Mesendoderm (in vitro differentiated cells): Measurements from ENCODE around the gene ZNF217.
"Not testable (repeated sequence)": the region's sequence is repeated elsewhere in the genome, so short reads cannot be mapped to it uniquely, and the experiment has no call there.

ENCODE experiments used
- DNase-seq: peaks from one replicate; pipeline ENCODE4 v3.0.0; 2013
- H2AK5ac ChIP-seq: 2 replicates; pipeline ENCODE4 v1.6.1; 2013; ENCODE audit warnings: low read length, inconsistent platforms
- H2BK120ac ChIP-seq: 2 replicates; pipeline ENCODE4 v1.6.1; 2013; ENCODE audit warnings: low read depth, mild to moderate bottlenecking, low read length, moderate library complexity, mixed read lengths
- H2BK15ac ChIP-seq: replicated peaks from 2 replicates; pipeline ENCODE4 v1.6.1; 2013; ENCODE audit warnings: low read depth, mild to moderate bottlenecking, moderate library complexity
- H2BK5ac ChIP-seq: 2 replicates; pipeline ENCODE4 v1.6.1; 2013; ENCODE audit warnings: low read length, inconsistent platforms
- H3K18ac ChIP-seq: 2 replicates; pipeline ENCODE4 v1.6.1; 2013; ENCODE audit warnings: mild to moderate bottlenecking, low read length, mixed read lengths
- H3K23ac ChIP-seq: one replicate; pipeline ENCODE4 v1.6.1; 2013; ENCODE audit warnings: low read length
- H3K27ac ChIP-seq: 2 replicates; pipeline ENCODE4 v1.5.1; 2013; ENCODE audit warnings: low read depth, mild to moderate bottlenecking, inconsistent platforms, low read length, moderate library complexity
- H3K27me3 ChIP-seq: 2 replicates; pipeline ENCODE4 v1.6.1; 2013; ENCODE audit warnings: low read length, control low read depth, mild to moderate bottlenecking, inconsistent platforms; ENCODE audit not compliant: insufficient read depth, poor library complexity
- H3K36me3 ChIP-seq: 2 replicates; pipeline ENCODE4 v1.6.1; 2013; ENCODE audit warnings: low read length, inconsistent platforms; ENCODE audit not compliant: control insufficient read depth, insufficient read depth
- H3K4ac ChIP-seq: one replicate; pipeline ENCODE4 v1.6.1; 2013; ENCODE audit warnings: low read depth, mild to moderate bottlenecking, low read length, moderate library complexity
- H3K4me1 ChIP-seq: 2 replicates; pipeline ENCODE4 v1.6.1; 2013; ENCODE audit warnings: low read depth, low read length, inconsistent platforms; ENCODE audit not compliant: control insufficient read depth
- H3K4me2 ChIP-seq: 2 replicates; pipeline ENCODE4 v1.6.1; 2013; ENCODE audit warnings: low read length
- H3K4me3 ChIP-seq: 2 replicates; pipeline ENCODE4 v1.5.1; 2013; ENCODE audit warnings: mild to moderate bottlenecking, low read length
- H3K56ac ChIP-seq: one replicate; pipeline ENCODE4 v1.6.1; 2013; ENCODE audit warnings: low read length
- H3K79me1 ChIP-seq: 2 replicates; pipeline ENCODE4 v1.6.1; 2013; ENCODE audit warnings: low read length, inconsistent platforms
- H3K79me2 ChIP-seq: 2 replicates; pipeline ENCODE4 v1.6.1; 2013; ENCODE audit warnings: mild to moderate bottlenecking, low read length; ENCODE audit not compliant: control insufficient read depth, insufficient read depth
- H3K9ac ChIP-seq: 2 replicates; pipeline ENCODE4 v1.6.1; 2013; ENCODE audit warnings: low read length, inconsistent platforms
- H4K5ac ChIP-seq: one replicate; pipeline ENCODE4 v1.6.1; 2013; ENCODE audit warnings: low read length
- H4K8ac ChIP-seq: one replicate; pipeline ENCODE4 v1.6.1; 2013; ENCODE audit warnings: low read depth, mild to moderate bottlenecking, control low read depth, low read length, moderate library complexity
- WGBS: extraction: QIAGEN DNeasy Blood & Tissue Kit; methylation state at CpG from one replicate; pipeline ENCODE4 v1.1.7; 2013; ENCODE audit warnings: low lambda C conversion rate, missing lambda C conversion rate; ENCODE audit not compliant: insufficient coverage; ENCODE audit errors: extremely low coverage; 5-methylcytosine and 5-hydroxymethylcytosine counted together

The ZNF217 gene

GRCh38 chr20:53628076-53628475 is 34.4 kb upstream of the ZNF217 start:
- Histone ChIP-seq H2BK120ac (no peak overlapping the region), H3K36me3 (no peaks in the 10 kb centered on the region), H3K4ac (no peak overlapping the region), H3K4me3 (no peak overlapping the region), H3K23ac (no peak overlapping the region), H4K5ac (no peak overlapping the region), H3K27me3 (no peaks in the 10 kb centered on the region), H3K79me1 (no peaks in the 10 kb centered on the region), H4K8ac (no peak overlapping the region), H3K9ac (no peak overlapping the region), H3K56ac (no peak overlapping the region), H3K27ac (no peak overlapping the region), H3K79me2 (no peaks in the 10 kb centered on the region), H2BK5ac (no peak overlapping the region), H3K4me1 (no peaks in the 10 kb centered on the region), H3K18ac (no peak overlapping the region), H3K4me2 (no peak overlapping the region), H2BK15ac (no peak overlapping the region), H2AK5ac (no peak overlapping the region)
- no peak for DNase-seq
- no CpG with 5 or more reads among the region's 6 CpGs for WGBS

DNA sequence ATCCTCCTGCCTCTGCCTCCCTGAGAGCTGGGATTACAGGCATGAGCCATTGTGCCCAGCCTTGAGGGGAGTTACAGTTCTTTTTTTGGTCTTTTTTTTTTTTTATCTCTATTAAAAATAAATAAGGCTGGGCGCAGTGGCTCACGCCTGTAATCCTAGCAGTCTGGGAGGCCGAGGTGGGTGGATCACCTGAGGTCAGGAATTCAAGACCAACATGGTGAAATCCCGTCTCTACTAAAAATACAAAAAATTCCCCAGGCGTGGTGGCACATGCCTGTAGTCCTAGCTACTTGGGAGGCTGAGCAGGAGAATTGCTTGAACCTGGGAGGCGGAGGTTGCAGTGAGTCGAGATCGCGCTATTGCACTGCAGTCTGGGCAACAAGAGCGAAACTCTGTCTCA is 33.4 kb upstream of the ZNF217 start:
- not testable (repeated sequence) for H3K36me3 ChIP-seq, H3K4ac ChIP-seq, H2AK5ac ChIP-seq, H3K79me2 ChIP-seq, H3K4me2 ChIP-seq, H3K79me1 ChIP-seq, H4K5ac ChIP-seq, H3K27ac ChIP-seq, H3K27me3 ChIP-seq, H3K18ac ChIP-seq, H4K8ac ChIP-seq, H3K4me3 ChIP-seq, H3K56ac ChIP-seq, H3K9ac ChIP-seq, H3K4me1 ChIP-seq, H2BK120ac ChIP-seq, H3K23ac ChIP-seq, H2BK5ac ChIP-seq, H2BK15ac ChIP-seq, DNase-seq
- no CpG with 5 or more reads among the region's 10 CpGs for WGBS

DNA sequence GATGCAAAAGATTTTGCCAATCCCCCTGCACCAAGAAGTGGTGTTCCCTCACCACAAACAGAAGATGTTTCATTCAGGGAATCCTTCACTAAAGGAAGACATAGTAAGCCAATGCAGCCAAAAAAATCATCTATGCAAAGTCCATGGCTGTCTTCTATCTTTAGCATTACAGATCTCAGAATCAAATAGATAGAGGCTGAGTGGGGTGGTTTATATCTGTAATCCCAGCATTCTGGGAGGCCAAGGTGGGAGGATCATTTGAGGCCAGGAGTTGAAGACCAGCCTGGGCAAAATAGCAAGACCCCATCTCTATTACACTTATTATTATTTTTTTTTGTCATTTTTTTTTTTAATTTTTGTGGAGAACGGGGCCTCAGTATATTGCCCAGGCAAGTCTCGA is 32.9 kb upstream of the ZNF217 start:
- Histone ChIP-seq H4K8ac (no peak overlapping the region), H3K18ac (no peak overlapping the region), H4K5ac (no peak overlapping the region), H3K36me3 (no peaks in the 10 kb centered on the region), H2BK5ac (no peak overlapping the region), H2AK5ac (no peak overlapping the region), H3K27me3 (no peaks in the 10 kb centered on the region), H2BK15ac (no peak overlapping the region), H3K56ac (no peak overlapping the region), H3K4me1 (peaks cover 5% of the 10 kb centered on the region), H3K23ac (no peak overlapping the region), H2BK120ac (no peak overlapping the region), H3K4me3 (no peak overlapping the region), H3K79me2 (no peaks in the 10 kb centered on the region), H3K9ac (no peak overlapping the region), H3K4ac (no peak overlapping the region), H3K4me2 (no peak overlapping the region), H3K27ac (no peak overlapping the region), H3K79me1 (no peaks in the 10 kb centered on the region)
- no peak for DNase-seq
- WGBS = no CpG with 5 or more reads among the region's 2 CpGs

GRCh38 chr20:53625311-53626129 is 31.9 kb upstream of the ZNF217 start:
- WGBS = no CpG with 5 or more reads among the region's 9 CpGs
- Histone ChIP-seq H3K4me1 (peaks cover 6% of the 10 kb centered on the region), H4K8ac (no peak overlapping the region), H2BK5ac (no peak overlapping the region), H3K23ac (no peak overlapping the region), H4K5ac (no peak overlapping the region), H3K4me3 (no peak overlapping the region), H2BK15ac (peak overlapping the region; percentile 57), H2BK120ac (no peak overlapping the region), H3K27ac (no peak overlapping the region), H3K9ac (no peak overlapping the region), H2AK5ac (no peak overlapping the region), H3K4ac (no peak overlapping the region), H3K27me3 (no peaks in the 10 kb centered on the region), H3K18ac (no peak overlapping the region), H3K36me3 (no peaks in the 10 kb centered on the region), H3K56ac (no peak overlapping the region), H3K79me1 (no peaks in the 10 kb centered on the region), H3K4me2 (no peak overlapping the region), H3K79me2 (no peaks in the 10 kb centered on the region)
- DNase-seq = no peak

GRCh38 chr20:53624927-53625250 is 31.2 kb upstream of the ZNF217 start:
- not testable (repeated sequence) for H3K27me3 ChIP-seq, H4K8ac ChIP-seq, H3K79me2 ChIP-seq, DNase-seq, H2AK5ac ChIP-seq, H3K27ac ChIP-seq, H3K23ac ChIP-seq, H3K4me2 ChIP-seq, H3K4me1 ChIP-seq, H3K56ac ChIP-seq, H2BK120ac ChIP-seq, H4K5ac ChIP-seq, H3K9ac ChIP-seq, H3K79me1 ChIP-seq, H2BK15ac ChIP-seq, H3K18ac ChIP-seq, H2BK5ac ChIP-seq, H3K4ac ChIP-seq, H3K4me3 ChIP-seq, H3K36me3 ChIP-seq
- no CpG with 5 or more reads among the region's 7 CpGs for whole genome bisulfite sequencing
